Stimulated activated CD4-positive, alpha-beta T cell treated with anti-CD3 and anti-CD28 coated beads, Interleukin-4, amount 100 ng/mL, for 4 hours (primary cell): ENCODE data around the gene TGM3.

Experiments
- DNase-seq, 2 experiments: peaks; one replicate each; pipeline ENCODE4 v3.0.0-alpha.2; 2020

TGM3 gene

DNA sequence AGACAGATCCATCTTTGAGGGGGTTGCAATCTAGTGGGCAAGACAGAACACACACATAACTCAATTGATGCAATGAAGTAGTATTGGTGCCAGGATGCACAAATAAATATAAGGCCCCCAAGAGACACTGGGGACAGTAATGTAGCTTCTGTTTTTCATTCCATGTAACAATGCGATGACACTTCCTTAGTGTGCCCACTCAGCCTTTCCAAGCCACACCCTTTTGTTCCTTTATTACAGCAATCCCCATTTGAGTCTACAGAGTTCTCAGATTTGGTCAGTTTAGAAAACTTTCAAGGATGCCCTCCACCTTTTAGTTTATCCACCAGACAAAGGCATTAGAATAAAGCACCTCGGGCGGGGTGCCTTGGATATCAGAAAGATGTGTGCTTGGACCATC is 15.5 kb downstream of the TGM3 start:
- DNase-seq, result no peak

DNA sequence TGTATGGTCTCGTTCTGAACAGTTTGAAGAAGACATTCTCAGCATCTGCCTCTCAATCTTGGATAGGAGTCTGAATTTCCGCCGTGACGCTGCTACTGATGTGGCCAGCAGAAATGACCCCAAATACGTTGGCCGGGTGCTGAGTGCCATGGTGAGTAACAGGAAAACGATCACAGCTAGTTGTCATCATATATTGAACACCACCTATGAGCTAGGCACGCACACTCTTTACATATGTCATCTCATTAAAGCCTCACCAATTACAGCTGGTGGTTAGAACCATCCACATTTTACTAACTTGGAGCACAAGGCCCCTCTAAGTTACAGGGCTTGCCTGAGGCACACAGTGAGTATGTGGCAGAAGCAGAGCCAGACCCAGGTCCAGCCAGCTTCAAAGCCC is 17.1 kb downstream of the TGM3 start:
- DNase-seq, result no peak

DNA sequence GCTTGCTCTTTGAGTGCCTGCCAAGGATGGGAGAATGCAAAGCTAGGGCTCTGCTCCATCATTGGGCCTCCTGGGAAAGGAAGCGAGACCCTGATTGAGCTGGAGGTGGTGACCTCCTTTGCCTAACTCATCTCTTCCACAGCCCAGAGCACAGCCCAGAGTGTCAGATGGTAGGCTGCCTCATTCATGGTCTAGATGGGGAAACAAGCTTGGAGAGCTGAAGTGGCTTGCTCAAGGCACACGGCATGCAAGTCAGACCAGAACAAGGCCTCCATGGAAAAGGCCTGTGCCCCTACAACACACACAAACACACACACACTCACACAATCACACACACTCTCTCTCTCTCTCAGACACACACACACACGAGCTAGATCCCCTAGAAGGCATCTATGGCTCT is 17.5 kb downstream of the TGM3 start:
- no peak for DNase-seq

GRCh38 chr20:2314759-2315439 is 19.1 kb downstream of the TGM3 start:
- no peak for DNase-seq

DNA sequence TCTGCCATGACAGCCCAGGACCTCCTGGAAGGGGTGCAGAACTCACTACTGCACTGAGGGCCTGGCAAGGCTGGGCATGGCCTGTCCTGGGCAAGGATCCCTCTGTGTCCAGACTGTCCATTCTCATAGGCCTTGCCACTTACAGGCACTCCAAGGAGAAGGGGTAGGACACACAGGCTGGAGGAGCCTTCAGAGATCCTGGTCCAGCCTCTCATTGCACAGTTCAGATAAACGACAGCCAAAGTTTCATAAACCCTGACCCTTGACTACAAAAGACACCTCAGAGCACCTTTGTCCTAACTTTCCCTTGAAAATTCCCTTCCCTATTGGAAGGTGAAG is 19.6 kb downstream of the TGM3 start:
- DNase-seq, result no peak

- no peak for DNase-seq
These were observed 21.2 kb downstream of the TGM3 start for GRCh38 chr20:2316847-2317495.

- no peak for DNase-seq
These were observed 25.2 kb downstream of the TGM3 start for GRCh38 chr20:2320813-2321658.

- DNase-seq, result no peak
These were observed 27.2 kb downstream of the TGM3 start for GRCh38 chr20:2323051-2323450.

GRCh38 chr20:2326046-2326445 is 30.2 kb downstream of the TGM3 start:
- no peak for DNase-seq

GRCh38 chr20:2327620-2328555 is 32.1 kb downstream of the TGM3 start:
- no peak for DNase-seq

DNA sequence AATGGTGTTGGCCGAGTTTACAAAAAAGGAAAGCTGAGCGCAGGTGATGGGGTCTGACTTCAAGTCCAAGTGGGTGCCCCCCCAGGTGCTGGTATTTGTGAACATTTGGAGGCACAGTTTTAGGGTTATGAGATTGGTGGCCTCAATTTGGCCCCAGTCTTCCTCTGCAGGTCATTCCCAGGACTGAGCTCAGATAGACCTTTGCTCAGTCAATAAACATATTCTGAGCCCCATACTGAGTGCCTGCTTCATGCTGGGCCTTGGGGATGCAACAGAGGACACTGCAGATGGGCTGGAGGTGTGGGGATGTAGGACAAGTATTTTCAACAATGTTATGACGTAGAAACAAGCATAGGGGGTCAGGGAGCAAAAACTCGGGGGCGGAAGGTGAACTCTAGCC is 33.5 kb downstream of the TGM3 start:
- DNase-seq, result no peak

DNA sequence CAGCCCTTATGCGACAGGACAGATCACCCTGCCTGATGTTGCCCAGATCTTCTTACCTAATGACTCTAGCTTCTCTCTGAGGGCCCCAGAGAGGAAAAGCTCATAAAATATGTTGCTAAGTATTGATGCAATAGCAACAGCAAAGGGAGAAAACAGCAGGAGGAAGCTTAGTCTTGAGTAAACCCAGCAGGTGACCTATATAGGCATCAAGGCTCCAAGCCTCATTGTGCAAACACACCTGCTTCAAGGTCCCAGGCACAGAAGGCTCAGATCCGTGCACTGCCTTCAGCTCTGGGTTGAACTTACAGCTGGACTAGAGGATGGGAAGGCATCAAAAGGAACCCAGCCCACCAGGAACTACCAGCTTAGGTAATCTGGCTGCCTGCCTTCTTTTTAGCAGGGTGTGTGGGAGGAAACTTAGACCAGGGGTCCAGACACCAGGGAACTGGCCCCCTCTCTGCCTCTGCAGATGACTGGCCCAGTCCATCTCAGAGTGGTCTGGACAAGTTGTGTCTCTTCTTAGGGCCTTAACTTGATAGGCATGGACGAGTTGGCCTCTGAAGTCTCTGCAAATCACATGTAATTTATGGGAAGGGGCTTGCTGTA is 34.4 kb downstream of the TGM3 start:
- DNase-seq, result no peak

- DNase-seq, result no peak
These were observed 35.3 kb downstream of the TGM3 start for GRCh38 chr20:2331106-2331505.

DNA sequence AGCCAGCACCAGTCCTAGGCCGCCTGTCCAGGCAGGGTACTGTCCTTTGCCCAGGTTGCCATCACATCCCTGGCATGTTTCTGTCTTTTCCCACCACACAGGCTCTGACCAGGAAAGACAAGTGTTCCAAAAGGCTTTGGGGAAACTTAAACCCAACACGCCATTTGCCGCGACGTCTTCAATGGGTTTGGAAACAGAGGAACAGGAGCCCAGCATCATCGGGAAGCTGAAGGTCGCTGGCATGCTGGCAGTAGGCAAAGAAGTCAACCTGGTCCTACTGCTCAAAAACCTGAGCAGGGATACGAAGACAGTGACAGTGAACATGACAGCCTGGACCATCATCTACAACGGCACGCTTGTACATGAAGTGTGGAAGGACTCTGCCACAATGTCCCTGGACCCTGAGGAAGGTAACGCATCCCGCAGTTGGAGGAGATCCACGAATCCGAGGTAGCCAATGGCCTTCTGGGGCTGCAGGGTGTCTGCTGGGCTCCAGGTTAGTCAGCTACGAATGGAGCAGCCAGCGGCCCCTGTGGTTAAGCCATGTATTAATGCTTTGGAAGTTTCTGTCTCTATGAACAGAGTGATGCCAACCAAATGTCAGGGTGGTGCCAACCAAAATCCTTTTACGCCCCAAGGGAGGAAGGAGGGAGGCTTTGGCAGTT is 36.2 kb downstream of the TGM3 start:
- no peak for DNase-seq

DNA sequence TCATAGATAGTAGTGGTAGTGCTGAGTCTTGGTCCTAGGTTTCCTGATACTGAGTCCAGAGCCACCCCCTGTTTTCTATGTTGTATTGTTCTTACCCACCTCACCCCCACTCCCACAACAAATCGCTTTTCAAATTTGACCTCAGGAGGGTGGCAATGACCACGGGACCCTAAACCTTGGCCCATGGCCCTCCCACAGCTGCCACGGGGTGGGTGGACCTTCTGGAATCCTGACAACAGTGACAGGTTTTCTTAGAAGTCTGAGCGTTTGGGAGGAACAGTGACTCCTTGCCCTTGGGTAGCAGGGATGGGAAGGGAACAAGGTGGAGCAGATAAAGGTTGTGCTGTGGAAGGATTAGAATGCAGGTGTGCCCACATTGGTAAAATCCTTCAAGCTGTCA is 36.9 kb downstream of the TGM3 start:
- DNase-seq, result no peak

GRCh38 chr20:2333821-2334220 is 38.0 kb downstream of the TGM3 start:
- DNase-seq, result no peak

- no peak for DNase-seq
These were observed 39.5 kb downstream of the TGM3 start for GRCh38 chr20:2335096-2335870.

GRCh38 chr20:2336471-2336870 is 40.7 kb downstream of the TGM3 start:
- DNase-seq, result no peak

DNA sequence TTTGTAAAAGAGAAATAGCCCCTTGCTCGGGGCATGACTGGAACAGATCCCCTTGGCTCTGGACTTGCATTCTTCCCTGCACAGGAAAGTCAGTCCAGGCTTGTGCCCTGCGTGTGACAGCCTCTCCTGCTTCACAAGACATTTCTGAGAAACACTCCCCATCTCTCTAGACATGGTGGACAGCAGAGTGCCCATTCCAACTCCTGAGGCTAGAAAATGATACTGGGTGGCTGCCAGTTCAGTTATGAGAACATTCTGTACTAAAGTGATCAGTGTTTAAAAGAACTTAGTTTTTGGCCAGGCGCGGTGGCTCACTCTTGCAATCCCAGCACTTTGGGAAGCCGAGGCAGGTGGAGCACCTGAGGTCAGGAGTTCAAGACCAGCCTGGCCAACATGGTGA is 41.3 kb downstream of the TGM3 start:
- DNase-seq, result no peak

DNA sequence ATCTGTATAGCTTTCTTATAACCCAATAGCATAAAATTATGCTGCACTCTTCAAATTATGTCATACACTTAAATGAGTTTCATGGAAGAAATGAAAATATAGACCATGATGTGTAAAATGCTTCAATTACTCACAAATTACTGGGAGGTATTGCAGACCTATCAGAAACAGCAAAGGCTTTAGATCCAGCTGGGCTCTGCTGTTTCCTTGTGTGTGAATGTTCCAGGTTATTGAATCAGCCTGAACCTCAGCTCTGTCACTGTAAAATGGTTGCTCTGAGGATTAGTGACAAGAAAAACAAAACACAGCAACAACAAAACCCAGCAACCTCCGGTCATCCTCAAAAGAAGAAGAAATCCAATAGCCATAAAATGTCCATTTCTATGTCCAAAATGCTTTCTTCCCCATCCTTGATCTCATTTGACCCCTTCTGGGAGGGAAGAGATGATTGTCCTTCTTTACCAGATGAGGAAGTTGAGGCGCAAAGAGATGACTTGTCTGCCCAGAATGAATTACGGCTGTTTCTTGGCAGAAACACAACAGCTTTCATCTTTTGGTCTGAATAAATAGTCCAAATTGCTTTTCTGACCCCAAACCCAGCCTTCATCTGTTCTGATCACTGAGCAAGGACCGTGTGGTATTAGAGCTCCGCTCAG is 42.7 kb downstream of the TGM3 start:
- DNase-seq, result no peak

DNA sequence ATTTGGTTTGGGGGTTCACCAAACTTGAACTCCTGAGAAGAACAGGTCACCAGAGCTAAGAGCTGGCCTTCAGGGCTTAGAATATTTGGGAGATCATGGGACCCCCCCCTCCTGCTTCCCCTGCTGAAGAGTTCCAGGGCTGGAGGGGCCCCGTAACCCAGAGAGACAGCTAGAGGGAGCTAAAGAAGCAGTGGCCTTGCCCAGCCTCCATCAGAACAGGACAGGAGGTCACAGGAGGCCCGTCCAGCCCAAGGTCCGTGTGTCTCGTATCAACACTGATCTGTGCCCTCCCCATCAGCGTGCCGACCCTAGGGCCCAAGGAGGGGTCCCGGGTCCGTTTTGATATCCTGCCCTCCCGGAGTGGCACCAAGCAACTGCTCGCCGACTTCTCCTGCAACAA is 44.3 kb downstream of the TGM3 start:
- DNase-seq, result no peak
